H1 (cell line): ENCODE data around the gene PATJ. TPM values are rescaled to one million over a fixed set of nuclear protein-coding genes. Genes with fewer than 3 reads are reported as not detected.

Experiments used
- CBX5 ChIP-seq: fragments of 300-800, 300-1000 bp; sonication (generic); IDR thresholded peaks from 2 replicates; pipeline ENCODE4 v1.7.1; 2016; ENCODE audit warnings: antibody characterized with exemption, low read length, low read depth
- CEBPB ChIP-seq: IDR thresholded peaks from 2 replicates; pipeline ENCODE4 v1.6.1; 2012; ENCODE audit warnings: low read depth, low read length
- CHD2 ChIP-seq: IDR thresholded peaks from 2 replicates; pipeline ENCODE4 v1.6.1; 2012; ENCODE audit warnings: low read length, improper control_type of control experiment
- CHD7 ChIP-seq: fragments of 300-600 bp; sonication (generic); IDR thresholded peaks from 2 replicates; pipeline ENCODE4 v1.7.1; 2012; ENCODE audit warnings: low read length, moderate library complexity, mild to moderate bottlenecking, inconsistent platforms; ENCODE audit not compliant: insufficient replicate concordance
- HDAC2 ChIP-seq, 2 experiments: fragments of 300-600 bp in 1 of 2; sonication (generic) in 1 of 2; IDR thresholded peaks; 2 replicates each; pipeline ENCODE4 v1.6.1; 2011 to 2012; ENCODE audit warnings: low read depth in 2 of 2, low read length in 2 of 2, mild to moderate bottlenecking in 2 of 2, moderate library complexity in 2 of 2, borderline replicate concordance in 1 of 2, inconsistent platforms in 1 of 2
- POLR2AphosphoS5 ChIP-seq: IDR thresholded peaks from 2 replicates; pipeline ENCODE4 v1.6.1; 2011; ENCODE audit warnings: low read depth, low read length
- TCF12 ChIP-seq: IDR thresholded peaks from 2 replicates; pipeline ENCODE4 v1.6.1; 2011; ENCODE audit warnings: low read depth, mild to moderate bottlenecking, low read length
- YY1 ChIP-seq: IDR thresholded peaks from 2 replicates; pipeline ENCODE4 v1.6.1; 2011; ENCODE audit warnings: low read depth, mild to moderate bottlenecking, low read length
- polyA plus RNA-seq, 7 experiments: library from polyadenylated mRNA; depleted of rRNA in 3 of 7; stranded (reverse) in 5 of 7; unstranded in 2 of 7; fragments of >200 nt in 5 of 7; fragments of 200-250 nt in 2 of 7; gene quantifications; 1 replicate in 5 of 7; 2 replicates in 1 of 7; 4 replicates in 1 of 7; pipeline versions ENCODE4 v1.2.1 to v1.2.3, GENCODE V29; 2011 to 2013; ENCODE audit warnings: missing spikeins in 2 of 7, mixed read lengths in 2 of 7
- total RNA-seq: library from RNA; stranded (reverse); fragmentation: NEBNext Ultra II Directional; extraction: Animal tissue kit (Norgen Biotek cat#: 25700); gene quantifications from 2 replicates; pipeline ENCODE4 v1.2.1, GENCODE V29; 2021

The PATJ gene
- total and polyA plus RNA-seq, 2 of the 8 experiments (the other 6 are each of a cell fraction or from before 2014, with no cell fraction given) = 8.2 to 55.6 TPM

- TF ChIP-seq CHD7 = no peak
- TF ChIP-seq HDAC2 (IDR thresholded peaks at IDR 0.05; ENCODE audit: borderline replicate concordance in 1 of 2, low read depth in 2 of 2, low read length in 2 of 2) = no peak
- TF ChIP-seq CEBPB = no peak
- TF ChIP-seq CHD2 = no peak
- TF ChIP-seq CBX5 = no peak
- no peak for TF ChIP-seq TCF12
- no peak for TF ChIP-seq POLR2AphosphoS5
- TF ChIP-seq YY1 = no peak
- TF ChIP-seq, all 59 proteins: peak for 0
These were observed 11.8 kb downstream of the PATJ start (continued) for GRCh38 chr1:61753998-61754508.
